ENCODE results near the gene VSTM2B.

GRCh38 chr19:29488316-29488715 is 37.5 kb upstream of the VSTM2B start:
- no peak for TF ChIP-seq GLI4 (CRISPR knock-in tag; IDR thresholded peaks at IDR 0.05; ENCODE audit: borderline replicate concordance)
- TF ChIP-seq KDM1A (CRISPR knock-in tag; IDR thresholded peaks at IDR 0.05): no peak
- no peak for TF ChIP-seq RAD51 (IDR thresholded peaks at IDR 0.05; ENCODE audit: borderline replicate concordance)
- no peak for TF ChIP-seq ZFP62 (CRISPR knock-in tag; IDR thresholded peaks at IDR 0.05)
- TF ChIP-seq PATZ1 (CRISPR knock-in tag; IDR thresholded peaks at IDR 0.05): no peak
- no peak for TF ChIP-seq CTCF (CRISPR knock-in tag; IDR thresholded peaks at IDR 0.05)
- no peak for TF ChIP-seq ZNF282 (IDR thresholded peaks at IDR 0.05; ENCODE audit: partially characterized antibody)
- no peak for TF ChIP-seq FOXA3 (CRISPR knock-in tag; IDR thresholded peaks at IDR 0.05)
- TF ChIP-seq POLR2A (IDR thresholded peaks at IDR 0.05; ENCODE audit: insufficient read depth in 1 of 2, low read depth in 2 of 2, low read length in 2 of 2): no peak
- TF ChIP-seq SUZ12 (IDR thresholded peaks at IDR 0.05; ENCODE audit: low read depth, low read length): no peak
- TF ChIP-seq ETV6 (CRISPR knock-in tag; conservative IDR thresholded peaks at IDR 0.05): no peak
- no peak for TF ChIP-seq IRF2 (CRISPR knock-in tag; IDR thresholded peaks at IDR 0.05)
- no peak for TF ChIP-seq ARID3A (IDR thresholded peaks at IDR 0.05; ENCODE audit: low read depth, low read length)
